Epidermal melanocyte (primary cell): ENCODE results near the gene KLHL22.

ENCODE experiments used
- DNase-seq: peaks from one replicate; pipeline ENCODE4 v3.0.0; 2011; ENCODE audit warnings: low spot score; ENCODE audit not compliant: insufficient read length

KLHL22 gene

GRCh38 chr22:20433191-20433590 is 62.4 kb downstream of the KLHL22 start:
- DNase-seq: peak; percentile 17

DNA sequence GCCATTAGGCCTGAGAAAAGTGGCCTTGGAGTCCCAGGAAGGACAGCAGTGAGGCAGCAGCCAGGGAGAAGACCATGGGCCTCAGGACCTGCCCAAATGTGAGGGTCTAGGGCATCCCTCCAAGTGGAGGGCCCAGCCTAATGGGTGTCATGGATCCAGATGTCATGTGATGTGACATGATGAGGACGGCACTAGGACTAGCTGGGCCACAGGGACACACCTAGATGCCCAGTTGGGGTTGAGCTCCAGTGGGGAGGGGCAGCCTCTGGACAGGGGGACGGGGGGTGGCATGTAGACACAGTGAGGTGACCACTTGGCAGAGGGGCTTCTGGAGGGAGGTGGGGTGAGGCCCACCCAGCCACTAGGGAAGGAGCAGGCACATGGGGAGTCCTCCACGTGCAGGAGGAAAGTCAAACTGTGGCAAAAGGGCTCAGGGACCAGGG is 63.3 kb downstream of the KLHL22 start:
- no peak for DNase-seq

- peak; percentile 18 for DNase-seq
Observed at GRCh38 chr22:20431511-20432192, 63.9 kb downstream of the KLHL22 start.

GRCh38 chr22:20430720-20431510 is 64.7 kb downstream of the KLHL22 start:
- peak; percentile 60 for DNase-seq

- DNase-seq: peak; percentile 19
Observed at GRCh38 chr22:20430101-20430719, 65.4 kb downstream of the KLHL22 start.

DNA sequence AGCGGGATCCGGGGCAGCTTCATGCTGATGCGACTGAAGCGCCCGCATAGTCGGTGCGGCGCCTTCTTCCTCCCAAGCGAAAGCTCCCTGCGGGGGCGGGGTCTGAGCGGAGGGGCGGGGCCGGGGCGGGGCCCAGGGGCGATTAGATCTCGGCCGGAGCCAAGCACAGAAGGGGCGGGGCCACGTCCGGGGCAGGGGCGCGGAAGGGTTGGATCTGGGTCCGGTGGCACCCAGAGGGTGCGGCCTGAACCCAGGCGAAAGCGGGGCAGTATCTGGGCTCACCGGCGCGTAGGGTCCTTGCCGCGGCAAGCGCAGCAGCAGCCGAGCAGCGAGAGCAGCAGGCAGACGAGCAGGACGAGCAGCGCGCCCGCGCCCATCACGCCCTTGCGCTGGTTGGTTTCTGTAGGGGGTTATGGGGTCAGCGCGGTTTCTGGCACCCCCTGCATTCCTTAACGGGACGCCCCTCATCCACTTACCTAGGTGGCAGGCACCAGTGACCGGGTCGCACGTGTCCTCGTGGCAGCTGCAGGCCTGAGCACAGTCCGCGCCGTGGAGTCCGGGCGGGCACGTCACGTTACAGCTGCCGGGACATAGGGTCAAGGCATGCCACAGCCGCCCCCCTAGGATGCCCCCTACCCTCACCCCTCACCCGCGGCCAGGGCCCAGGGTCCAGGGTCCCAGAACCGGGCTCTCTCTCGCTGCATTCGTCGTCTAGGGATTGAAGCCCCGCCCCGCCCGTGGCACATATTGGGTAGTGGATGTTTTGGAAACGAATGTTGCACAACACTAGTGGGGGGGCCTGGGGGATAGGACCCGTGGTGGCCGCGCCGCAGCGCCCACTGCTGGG is 66.1 kb downstream of the KLHL22 start:
- no peak for DNase-seq

DNA sequence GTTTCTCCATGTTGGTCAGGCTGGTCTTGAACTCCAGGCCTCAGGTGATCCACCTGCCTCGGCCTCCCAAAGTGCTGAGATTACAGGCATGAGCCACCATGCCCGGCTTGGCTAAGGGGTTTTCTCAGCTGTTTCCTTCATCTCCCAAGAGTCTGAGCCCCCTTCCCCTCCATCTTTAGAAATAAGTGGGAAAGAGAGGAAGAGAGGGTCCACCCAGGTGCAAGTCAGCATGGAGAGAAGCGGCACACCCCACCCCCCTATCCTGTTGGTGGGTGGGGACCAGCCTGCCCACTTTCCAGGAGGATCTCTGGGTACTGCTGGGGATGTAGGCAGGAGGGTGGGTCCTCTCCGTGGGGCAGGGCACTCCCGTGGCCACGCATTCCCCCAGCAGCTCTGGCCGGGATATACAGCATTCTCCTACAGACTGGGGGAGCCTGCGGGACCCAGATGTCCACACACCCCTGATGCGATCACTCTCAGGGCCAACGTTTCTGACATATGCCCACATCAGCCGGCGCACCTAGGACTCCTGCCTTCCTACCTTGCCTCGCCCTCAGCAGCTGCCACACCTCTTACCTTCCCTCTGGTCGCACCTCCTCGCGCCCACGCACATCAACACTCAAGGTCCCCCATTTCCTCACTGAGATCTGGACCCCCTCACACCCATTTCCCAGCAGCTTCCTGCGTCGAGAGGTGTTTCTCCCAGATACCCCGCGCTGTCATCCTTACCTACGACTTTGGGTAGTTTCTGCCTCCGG is 66.9 kb downstream of the KLHL22 start:
- no peak for DNase-seq

- no peak for DNase-seq
Observed at GRCh38 chr22:20427945-20428417, 67.6 kb downstream of the KLHL22 start.

DNA sequence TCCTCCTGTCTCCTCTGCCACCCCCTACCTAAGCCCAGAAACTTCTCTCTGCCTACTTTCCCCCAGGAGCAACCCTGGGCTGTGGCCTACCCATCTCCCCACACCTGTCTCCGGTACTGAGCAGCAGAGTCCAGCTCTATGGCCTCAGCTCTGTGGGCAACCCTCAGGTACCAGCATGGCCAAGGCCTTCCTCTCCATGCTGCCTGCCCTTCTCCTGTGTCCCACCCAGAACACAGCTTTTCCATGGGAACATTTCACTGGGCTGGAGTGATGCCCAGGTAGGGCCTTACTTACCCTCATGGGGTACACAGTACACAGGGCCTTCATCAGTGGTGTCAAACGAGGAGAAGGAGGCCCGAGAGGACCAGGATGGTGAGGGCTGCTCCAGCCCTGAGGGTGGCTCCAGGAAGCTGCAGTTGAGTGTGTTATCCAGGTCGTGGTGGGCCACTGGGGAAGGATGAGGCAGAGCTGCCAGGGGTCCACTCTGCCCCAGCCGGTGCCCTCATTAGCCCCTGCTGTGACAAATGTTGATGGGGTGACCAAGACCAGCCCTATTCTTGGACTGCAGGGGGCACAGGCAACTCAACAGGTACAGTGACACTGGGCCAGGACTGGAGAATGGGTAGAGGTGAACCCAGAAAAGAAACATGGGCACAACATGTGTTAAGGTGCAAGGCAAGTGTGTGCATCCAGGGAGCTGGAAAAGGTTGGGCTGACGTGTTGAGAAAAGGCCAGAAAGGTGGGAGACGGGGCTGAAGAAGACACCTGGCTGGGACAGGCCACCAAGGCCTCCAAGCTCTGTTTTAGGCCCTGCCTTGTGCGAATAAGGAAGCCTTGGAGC is 68.3 kb downstream of the KLHL22 start:
- DNase-seq: peak; percentile 15

DNA sequence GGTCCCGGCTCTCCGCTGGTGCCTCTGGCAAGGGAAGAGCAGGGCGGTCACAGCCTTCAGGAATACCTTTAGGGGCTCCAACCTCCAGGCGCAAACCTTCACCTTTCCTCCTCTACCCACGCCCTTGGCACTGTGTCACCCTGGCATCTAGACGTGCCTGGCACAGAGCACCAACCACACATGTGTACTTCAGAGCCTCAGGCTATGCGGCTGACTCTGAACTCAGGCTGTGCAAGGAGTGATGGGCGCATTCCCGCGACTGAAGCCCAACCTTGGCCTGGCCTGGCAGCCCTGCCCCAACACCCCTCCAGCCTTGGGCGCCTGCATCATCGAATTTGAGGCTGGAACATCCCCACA is 69.4 kb downstream of the KLHL22 start:
- peak; percentile 14 for DNase-seq

- peak; percentile 12 for DNase-seq
Observed at GRCh38 chr22:20425566-20426258, 69.9 kb downstream of the KLHL22 start.

DNA sequence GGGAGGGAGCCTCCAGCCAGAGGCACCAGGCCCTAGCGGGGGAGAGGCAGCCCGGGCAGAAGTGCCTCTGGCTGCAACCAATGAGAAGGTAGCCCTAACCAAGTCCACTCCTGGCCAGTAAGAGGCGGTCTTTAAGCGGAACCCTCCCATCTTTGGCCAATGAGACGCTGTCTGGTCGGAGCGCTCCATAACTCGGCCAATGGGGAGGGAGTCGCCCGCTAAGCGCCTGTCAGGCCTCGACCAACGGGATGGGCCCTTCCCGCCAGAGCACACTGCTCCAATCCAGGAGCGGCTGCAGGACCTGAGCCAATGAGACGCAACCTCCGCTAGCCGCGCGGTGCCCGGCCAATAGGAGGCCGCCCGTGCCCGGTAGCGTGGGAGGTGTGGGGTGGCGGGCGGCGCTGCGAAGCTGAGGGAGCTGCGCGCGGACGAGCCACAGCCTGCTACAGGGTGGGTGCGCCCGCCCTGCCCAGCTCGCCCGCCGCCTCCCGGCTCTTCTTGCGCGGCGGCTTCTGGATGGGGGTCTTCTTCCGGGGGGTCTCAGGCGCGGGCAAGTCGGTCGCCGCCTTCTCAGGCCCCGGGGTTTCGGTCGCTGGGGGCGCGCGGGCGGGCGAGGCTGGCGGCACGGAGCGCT is 70.5 kb downstream of the KLHL22 start:
- peak; percentile 47 for DNase-seq

GRCh38 chr22:20424568-20424931 is 71.0 kb downstream of the KLHL22 start:
- no peak for DNase-seq

DNA sequence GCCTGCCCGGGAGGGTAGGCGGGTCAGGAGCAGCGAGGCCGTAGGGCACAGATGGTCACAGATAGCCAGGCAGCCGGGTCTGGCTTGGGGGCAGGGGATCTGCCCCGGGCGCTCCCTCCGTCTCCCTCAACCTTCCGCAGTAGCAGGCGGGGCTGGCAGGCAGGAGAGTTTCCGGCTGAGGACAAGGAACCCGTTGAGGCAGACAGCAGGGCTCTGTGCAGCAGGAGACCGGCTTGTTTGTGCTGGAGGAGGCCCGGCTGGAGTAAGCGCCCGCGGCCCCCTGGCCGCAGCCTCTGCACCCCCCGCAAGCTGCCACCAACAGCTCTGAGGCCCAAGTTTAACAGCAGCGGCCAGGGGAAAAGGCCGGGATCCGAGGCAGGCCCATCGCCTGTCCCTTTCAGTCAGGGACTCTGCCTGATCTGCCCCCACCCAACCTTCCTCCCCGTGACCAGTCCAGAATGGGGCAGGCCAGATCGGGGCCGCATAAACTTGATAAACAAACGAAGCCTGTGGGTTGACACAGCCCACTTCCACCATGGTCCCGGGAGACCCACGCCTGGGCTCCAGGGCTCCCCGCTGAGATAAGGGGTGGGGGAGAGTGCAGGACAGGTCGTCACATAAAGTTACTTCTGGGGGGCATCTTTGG is 71.6 kb downstream of the KLHL22 start:
- peak; percentile 99 for DNase-seq

DNA sequence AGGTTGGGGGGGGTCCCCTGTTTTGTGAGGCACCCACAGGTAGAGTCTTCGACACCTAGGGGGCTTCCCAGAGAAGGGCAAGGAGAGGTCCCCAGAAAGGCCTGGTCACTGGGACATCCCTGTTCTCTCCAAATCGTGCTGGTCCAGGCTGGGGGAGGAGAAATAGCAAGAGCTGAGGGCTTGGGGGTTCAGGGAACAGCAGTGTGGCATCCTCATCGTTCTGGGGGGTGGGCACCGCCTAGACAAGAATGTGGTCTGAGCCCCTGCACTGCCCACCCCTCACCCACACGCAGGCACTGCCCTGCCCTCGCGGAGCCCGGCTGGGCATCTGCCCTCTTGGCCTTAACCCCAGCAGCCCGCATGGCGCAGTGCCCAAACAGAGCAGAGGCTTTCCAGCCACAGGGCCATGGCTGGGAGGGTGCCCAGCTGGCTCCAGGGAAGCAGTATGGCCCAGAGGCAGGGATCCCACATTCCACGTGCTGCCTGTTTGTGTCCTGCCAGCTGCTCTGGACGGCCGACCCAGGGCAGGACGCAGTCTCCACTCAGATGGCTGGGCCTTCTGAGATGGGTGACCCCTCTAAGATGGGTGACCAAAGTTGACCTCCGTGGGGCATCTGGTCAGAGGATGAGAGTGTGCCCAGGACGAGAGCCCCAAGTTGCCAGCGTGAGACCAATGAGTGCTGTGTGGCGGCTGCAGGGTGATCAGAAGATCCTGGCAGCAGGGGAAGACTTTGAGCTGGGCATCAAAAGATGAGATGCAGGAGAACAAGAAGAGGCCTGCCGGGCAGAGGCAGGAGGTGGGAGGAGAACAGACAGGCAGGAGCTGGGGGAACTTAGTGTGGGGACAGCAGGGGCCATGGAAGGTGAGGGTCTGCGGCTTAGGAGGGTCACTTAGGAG is 72.3 kb downstream of the KLHL22 start:
- peak; percentile 98 for DNase-seq

- peak; percentile 90 for DNase-seq
Observed at GRCh38 chr22:20422271-20423007, 73.2 kb downstream of the KLHL22 start.

DNA sequence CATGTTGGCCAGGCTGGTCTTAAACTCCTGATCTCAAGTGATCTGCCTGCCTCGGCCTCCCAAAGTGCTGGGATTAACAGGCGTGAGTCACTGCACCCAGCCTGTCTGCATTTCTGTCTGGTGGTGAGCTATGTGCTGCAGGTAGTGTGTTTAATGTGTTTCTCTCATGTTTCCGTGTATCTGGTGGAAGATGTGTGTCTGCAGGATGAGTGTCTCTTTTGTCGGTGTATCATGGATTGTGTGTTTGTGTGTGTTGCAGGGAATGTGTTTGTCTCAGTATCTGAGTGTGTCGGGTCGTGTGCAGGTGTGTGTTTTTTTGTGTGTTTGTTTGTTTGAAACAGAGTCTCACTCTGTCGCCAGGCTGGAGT is 74.1 kb downstream of the KLHL22 start:
- DNase-seq: no peak
